Measurements from ENCODE around the gene PCDHB12.
"Not testable (repeated sequence)": the region's sequence is repeated elsewhere in the genome, so short reads cannot be mapped to it uniquely, and the experiment has no call there.

DNA sequence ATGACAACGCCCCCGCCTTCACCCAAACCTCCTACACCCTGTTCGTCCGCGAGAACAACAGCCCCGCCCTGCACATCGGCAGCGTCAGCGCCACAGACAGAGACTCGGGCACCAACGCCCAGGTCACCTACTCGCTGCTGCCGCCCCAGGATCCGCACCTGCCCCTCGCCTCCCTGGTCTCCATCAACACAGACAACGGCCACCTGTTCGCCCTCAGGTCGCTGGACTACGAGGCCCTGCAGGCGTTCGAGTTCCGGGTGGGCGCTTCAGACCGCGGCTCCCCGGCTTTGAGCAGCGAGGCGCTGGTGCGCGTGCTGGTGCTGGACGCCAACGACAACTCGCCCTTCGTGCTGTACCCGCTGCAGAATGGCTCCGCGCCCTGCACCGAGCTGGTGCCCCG lies 29.1 kb upstream of the PCDHB12 start:
- not testable (repeated sequence) for TF ChIP-seq RAD21 (conservative IDR thresholded peaks at IDR 0.05); POLR2AphosphoS5 (IDR thresholded peaks at IDR 0.05); EP300 (conservative IDR thresholded peaks at IDR 0.05; ENCODE audit: poor library complexity, severe bottlenecking); EZH2 (IDR thresholded peaks at IDR 0.05; ENCODE audit: borderline replicate concordance, insufficient read depth, low read length, poor library complexity, severe bottlenecking); MXI1 (conservative IDR thresholded peaks at IDR 0.05; ENCODE audit: poor library complexity, severe bottlenecking); TAF1 (IDR thresholded peaks at IDR 0.05; ENCODE audit: low read depth)
- TF ChIP-seq, protein P1, sequence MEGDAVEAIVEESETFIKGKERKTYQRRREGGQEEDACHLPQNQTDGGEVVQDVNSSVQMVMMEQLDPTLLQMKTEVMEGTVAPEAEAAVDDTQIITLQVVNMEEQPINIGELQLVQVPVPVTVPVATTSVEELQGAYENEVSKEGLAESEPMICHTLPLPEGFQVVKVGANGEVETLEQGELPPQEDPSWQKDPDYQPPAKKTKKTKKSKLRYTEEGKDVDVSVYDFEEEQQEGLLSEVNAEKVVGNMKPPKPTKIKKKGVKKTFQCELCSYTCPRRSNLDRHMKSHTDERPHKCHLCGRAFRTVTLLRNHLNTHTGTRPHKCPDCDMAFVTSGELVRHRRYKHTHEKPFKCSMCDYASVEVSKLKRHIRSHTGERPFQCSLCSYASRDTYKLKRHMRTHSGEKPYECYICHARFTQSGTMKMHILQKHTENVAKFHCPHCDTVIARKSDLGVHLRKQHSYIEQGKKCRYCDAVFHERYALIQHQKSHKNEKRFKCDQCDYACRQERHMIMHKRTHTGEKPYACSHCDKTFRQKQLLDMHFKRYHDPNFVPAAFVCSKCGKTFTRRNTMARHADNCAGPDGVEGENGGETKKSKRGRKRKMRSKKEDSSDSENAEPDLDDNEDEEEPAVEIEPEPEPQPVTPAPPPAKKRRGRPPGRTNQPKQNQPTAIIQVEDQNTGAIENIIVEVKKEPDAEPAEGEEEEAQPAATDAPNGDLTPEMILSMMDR (IDR thresholded peaks at IDR 0.05; ENCODE audit: poor library complexity, severe bottlenecking) = not testable (repeated sequence)
- TF ChIP-seq, protein P2, sequence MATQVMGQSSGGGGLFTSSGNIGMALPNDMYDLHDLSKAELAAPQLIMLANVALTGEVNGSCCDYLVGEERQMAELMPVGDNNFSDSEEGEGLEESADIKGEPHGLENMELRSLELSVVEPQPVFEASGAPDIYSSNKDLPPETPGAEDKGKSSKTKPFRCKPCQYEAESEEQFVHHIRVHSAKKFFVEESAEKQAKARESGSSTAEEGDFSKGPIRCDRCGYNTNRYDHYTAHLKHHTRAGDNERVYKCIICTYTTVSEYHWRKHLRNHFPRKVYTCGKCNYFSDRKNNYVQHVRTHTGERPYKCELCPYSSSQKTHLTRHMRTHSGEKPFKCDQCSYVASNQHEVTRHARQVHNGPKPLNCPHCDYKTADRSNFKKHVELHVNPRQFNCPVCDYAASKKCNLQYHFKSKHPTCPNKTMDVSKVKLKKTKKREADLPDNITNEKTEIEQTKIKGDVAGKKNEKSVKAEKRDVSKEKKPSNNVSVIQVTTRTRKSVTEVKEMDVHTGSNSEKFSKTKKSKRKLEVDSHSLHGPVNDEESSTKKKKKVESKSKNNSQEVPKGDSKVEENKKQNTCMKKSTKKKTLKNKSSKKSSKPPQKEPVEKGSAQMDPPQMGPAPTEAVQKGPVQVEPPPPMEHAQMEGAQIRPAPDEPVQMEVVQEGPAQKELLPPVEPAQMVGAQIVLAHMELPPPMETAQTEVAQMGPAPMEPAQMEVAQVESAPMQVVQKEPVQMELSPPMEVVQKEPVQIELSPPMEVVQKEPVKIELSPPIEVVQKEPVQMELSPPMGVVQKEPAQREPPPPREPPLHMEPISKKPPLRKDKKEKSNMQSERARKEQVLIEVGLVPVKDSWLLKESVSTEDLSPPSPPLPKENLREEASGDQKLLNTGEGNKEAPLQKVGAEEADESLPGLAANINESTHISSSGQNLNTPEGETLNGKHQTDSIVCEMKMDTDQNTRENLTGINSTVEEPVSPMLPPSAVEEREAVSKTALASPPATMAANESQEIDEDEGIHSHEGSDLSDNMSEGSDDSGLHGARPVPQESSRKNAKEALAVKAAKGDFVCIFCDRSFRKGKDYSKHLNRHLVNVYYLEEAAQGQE (IDR thresholded peaks at IDR 0.05; ENCODE audit: borderline replicate concordance) = not testable (repeated sequence)
